ENCODE data around the gene CAMTA1.

Gene CAMTA1

DNA sequence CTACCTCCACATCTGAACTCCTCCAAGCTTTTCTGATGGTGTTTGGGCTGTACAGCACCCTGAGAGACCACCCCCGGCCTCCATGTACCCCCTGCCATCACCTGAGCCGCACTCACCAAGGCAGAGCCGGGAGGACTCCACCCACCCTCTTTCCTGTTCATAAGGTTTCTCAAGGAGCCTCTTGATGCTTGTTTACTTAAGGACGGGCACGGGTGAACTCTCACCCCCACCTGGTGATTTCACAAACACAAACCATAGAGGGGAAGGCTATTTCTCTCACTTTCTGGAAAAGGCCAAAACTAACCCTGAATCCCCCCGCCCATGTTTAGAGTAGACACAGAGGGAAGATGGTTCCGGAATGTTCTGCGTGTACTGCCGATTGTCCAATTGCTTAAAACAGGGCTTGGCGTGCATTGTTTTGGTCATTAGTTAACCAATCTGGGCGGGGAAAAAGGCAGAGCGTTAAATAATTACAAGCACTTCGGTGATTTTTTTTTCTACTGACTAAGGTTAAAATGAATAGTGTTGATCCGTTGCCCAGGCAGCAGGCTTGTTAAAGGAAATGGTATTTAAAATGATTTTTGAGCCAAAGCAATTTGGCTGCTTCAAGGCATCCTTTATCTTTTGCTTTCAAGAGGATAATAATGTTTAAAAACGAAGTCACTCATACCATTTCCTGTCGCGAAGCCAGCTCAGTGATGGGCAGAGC lies 706.0 kb downstream of the CAMTA1 start:
- in situ Hi-C loops (cut with MboI; ENCODE audit: low sequenced_read_pairs), result no loop called here

- in situ Hi-C loops (cut with MboI; ENCODE audit: low sequenced_read_pairs), result no loop called here
These were observed 706.5 kb downstream of the CAMTA1 start for GRCh38 chr1:7491818-7492173.

- in situ Hi-C loops (cut with MboI; ENCODE audit: low sequenced_read_pairs), result no loop called here
These were observed 708.6 kb downstream of the CAMTA1 start for GRCh38 chr1:7493711-7494454.

GRCh38 chr1:7495962-7496361 lies 710.7 kb downstream of the CAMTA1 start:
- in situ Hi-C loops (cut with MboI; ENCODE audit: low sequenced_read_pairs), result no loop called here

GRCh38 chr1:7497107-7497637 lies 711.9 kb downstream of the CAMTA1 start:
- in situ Hi-C loops (cut with MboI; ENCODE audit: low sequenced_read_pairs), result no loop called here

DNA sequence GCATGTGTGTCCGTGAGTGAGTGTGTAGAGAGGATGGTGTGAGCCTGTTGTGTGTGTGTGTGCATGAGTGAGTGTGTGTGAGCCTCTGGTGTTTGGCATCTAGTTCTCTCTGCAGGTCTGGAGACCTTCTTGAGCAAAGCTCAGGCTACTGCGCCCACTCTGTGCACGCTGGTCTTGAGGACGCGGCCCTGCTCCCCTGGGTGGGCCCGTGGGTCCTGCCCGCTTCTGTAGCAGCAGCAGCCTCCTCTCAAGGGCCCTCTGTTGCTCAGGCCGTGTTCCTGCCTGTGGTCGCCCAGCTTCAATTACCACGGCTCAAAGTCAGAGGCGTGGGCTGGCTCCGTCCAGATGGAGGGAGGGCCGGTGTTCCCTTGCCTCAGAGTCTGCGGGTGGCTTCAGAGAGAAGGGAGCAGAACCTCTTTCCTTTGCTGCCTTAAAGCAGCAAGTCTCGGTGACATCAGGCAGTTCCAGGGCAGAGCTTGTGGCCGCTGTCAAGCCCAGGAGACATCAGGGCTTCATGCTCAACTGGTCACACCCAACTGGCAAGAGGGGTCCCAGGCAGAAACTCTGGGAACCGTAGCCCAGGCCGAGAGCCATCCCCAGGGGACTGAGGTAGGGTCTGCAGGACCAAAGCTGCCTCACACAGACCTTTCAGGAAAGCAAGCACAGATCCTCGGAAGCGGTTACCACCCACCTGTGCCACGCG lies 715.3 kb downstream of the CAMTA1 start:
- in situ Hi-C loops (cut with MboI; ENCODE audit: low sequenced_read_pairs), result no loop called here

- in situ Hi-C loops (cut with MboI; ENCODE audit: low sequenced_read_pairs), result no loop called here
These were observed 715.8 kb downstream of the CAMTA1 start for GRCh38 chr1:7501084-7501491.

- in situ Hi-C loops (cut with MboI; ENCODE audit: low sequenced_read_pairs), result no loop called here
These were observed 716.7 kb downstream of the CAMTA1 start for GRCh38 chr1:7501723-7502603.

- in situ Hi-C loops (cut with MboI; ENCODE audit: low sequenced_read_pairs), result no loop called here
These were observed 718.6 kb downstream of the CAMTA1 start for GRCh38 chr1:7503691-7504437.

DNA sequence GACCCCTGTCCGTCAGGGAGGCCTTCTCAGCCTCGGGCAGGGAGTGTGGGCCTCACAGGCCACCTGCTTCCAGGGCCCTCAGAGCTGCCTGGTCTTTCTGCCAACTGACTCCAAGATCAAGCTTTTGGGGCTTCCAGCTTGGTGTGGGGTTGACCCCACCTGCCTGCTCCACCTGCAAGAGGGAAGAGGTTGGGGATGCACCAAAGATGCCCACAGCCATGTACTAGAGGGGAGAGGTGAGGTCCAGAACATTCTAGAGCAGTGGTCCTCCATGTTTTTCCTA lies 719.1 kb downstream of the CAMTA1 start:
- in situ Hi-C loops (cut with MboI; ENCODE audit: low sequenced_read_pairs), result no loop called here

GRCh38 chr1:7505094-7505770 lies 720.0 kb downstream of the CAMTA1 start:
- in situ Hi-C loops (cut with MboI; ENCODE audit: low sequenced_read_pairs), result no loop called here

DNA sequence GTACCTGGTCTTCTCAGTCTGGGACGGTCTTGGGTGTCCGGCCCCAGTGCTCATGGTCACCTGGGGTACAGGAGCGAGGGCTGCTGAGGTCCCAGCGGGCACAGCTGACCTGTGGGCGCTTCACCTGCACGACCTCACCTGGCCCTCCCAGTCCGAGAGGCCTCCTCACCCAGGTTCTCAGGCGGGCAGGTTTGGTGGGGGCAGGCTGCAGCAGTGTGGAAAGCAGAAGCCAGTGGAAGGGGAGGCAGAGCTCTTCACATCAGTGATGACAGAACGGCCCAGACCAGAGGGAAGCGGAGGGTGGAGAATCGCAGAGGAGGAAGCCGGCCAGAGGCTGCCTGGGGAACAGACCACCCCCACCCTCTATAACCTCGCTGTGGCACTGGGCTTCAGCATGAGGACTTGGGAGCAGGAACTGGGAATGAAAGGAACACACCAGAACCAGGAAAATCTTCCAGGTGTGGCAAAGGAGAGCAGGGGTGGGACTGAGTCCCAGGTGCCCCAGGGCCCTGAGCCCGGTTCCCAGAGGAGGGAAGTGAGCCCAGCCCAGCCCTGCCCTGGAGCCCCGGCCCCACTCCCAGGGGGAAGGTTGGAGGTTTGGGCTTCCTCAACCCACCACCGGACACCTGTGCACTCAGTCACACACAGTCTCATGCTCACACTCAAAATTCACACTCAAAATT lies 720.7 kb downstream of the CAMTA1 start:
- in situ Hi-C loops (cut with MboI; ENCODE audit: low sequenced_read_pairs), result no loop called here

DNA sequence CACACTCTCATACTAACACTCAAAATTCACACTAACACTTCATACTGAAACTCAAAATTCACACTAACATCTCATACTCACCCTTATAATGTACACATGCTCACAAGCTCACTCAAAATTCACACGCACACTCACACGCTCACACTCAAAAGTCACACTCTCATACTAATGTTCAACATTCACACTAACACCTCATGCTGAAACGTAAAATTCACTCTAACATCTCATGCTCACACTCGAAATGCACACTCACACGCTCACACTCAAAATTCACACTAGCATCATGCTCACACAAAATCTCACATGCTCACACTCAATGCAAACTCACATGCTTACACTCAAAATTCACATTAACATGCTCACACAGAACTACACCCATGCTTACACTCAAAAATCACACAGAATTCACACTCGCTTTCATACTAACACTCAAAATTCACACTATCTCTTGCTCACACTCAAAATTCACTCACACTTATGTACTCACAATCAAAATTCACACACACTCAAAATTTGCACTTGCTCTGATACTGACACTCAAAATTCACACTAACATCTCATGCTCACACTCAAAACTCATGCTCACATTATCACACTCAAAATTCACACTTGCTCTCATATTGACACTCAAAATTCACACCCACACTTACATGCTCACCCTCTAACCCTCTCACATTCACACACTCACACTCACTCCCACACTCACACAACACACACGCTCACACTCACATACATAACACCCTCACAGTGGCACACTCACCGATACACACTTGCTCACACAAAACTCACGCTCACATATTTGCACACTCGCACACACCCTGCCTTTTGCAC lies 721.4 kb downstream of the CAMTA1 start:
- in situ Hi-C loops (cut with MboI; ENCODE audit: low sequenced_read_pairs), result no loop called here

- in situ Hi-C loops (cut with MboI; ENCODE audit: low sequenced_read_pairs), result no loop called here
These were observed 722.2 kb downstream of the CAMTA1 start for GRCh38 chr1:7507285-7508019.

DNA sequence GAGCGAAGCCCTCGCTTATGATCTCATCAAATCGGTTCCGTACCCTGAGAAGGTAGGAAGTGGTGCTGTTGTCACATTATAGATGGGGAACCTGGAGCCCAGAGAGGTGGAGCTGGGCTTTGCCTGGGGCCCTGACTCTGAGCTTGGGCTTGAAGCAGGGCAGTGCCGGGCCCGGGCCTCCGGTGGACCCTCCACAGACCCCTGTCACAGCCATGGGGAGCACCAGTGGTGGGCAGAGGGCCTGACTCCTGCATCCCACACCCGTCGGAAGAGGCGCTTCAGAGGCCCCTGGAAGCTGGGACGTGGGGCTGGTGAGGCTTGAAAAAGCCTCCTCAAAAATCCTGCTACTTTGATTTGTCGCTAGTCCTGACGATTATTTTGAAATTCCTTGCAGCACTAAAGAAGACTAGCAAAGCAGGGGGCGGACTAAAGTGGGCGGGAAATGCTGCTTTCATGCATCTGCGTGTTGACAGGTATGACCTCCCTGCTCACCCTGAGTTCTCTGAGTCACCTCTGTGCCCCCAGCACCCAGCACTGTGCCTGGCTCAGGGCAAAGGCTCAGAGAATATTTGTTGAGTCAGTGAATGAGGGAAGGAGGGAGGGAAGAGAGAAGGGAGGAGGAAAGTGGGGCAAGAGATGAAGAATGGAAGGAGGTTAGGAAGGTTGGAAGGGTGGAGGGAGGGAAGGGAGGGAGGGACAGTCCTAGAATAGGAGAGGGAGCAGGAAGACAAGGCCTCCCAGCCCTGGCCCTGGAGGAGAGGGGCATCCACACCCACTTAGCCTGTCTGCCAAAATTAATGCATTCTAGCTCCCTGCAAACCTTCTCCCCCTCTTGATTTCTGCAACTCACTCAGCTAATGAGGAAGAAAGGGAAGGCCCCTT lies 723.0 kb downstream of the CAMTA1 start:
- in situ Hi-C loops (cut with MboI; ENCODE audit: low sequenced_read_pairs), result no loop called here

GRCh38 chr1:7508934-7509519 lies 723.8 kb downstream of the CAMTA1 start:
- in situ Hi-C loops (cut with MboI; ENCODE audit: low sequenced_read_pairs), result no loop called here
